ENCODE measurements around the gene SRSF3.

DNA sequence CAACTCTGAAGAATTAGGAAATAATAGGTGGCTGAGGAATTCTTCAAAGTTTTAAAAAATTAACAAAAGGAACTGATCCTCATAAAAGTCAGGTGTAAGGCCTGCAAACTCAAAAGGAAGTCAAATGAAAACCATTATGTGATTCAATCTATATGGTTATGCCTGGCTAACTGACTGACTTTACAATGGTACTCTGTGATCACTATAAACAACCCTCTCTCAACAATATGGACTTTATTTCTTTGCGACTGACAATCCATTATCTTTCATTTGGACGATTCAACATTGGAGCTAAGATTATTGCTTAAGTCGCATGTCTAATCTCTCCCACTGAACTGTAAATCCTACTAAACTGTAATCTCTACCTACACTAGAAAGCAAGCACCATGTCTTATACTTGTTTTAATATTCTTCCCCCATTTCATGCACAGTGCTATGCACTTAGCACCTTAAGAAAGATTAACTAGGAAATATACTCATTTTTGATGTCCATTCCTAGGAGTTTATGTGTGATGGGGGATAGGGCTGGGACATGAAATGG lies 48.3 kb upstream of the SRSF3 start:
- TF ChIP-seq, protein P1, sequence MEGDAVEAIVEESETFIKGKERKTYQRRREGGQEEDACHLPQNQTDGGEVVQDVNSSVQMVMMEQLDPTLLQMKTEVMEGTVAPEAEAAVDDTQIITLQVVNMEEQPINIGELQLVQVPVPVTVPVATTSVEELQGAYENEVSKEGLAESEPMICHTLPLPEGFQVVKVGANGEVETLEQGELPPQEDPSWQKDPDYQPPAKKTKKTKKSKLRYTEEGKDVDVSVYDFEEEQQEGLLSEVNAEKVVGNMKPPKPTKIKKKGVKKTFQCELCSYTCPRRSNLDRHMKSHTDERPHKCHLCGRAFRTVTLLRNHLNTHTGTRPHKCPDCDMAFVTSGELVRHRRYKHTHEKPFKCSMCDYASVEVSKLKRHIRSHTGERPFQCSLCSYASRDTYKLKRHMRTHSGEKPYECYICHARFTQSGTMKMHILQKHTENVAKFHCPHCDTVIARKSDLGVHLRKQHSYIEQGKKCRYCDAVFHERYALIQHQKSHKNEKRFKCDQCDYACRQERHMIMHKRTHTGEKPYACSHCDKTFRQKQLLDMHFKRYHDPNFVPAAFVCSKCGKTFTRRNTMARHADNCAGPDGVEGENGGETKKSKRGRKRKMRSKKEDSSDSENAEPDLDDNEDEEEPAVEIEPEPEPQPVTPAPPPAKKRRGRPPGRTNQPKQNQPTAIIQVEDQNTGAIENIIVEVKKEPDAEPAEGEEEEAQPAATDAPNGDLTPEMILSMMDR (IDR thresholded peaks at IDR 0.05 in 8 of 11, conservative IDR thresholded peaks at IDR 0.05 in 3 of 11): no peak
- no peak for TF ChIP-seq POLR2AphosphoS5 (IDR thresholded peaks at IDR 0.05)
